Tongue (tissue), 2 donors: ENCODE data around the gene TF. TPM values are rescaled to one million over a fixed set of nuclear protein-coding genes. Genes with fewer than 3 reads are reported as not detected.
"Not testable (repeated sequence)": the region's sequence is repeated elsewhere in the genome, so short reads cannot be mapped to it uniquely, and the experiment has no call there.

Experiments used
- DNase-seq: peaks from one replicate; pipeline ENCODE4 v3.0.0-alpha.2; 2015
- total RNA-seq: library from RNA; depleted of rRNA; stranded (reverse); fragments of >200 nt; gene quantifications from one replicate; pipeline ENCODE4 v1.2.3, GENCODE V29; 2014

The TF gene
- total RNA-seq = 26.7 TPM

DNA sequence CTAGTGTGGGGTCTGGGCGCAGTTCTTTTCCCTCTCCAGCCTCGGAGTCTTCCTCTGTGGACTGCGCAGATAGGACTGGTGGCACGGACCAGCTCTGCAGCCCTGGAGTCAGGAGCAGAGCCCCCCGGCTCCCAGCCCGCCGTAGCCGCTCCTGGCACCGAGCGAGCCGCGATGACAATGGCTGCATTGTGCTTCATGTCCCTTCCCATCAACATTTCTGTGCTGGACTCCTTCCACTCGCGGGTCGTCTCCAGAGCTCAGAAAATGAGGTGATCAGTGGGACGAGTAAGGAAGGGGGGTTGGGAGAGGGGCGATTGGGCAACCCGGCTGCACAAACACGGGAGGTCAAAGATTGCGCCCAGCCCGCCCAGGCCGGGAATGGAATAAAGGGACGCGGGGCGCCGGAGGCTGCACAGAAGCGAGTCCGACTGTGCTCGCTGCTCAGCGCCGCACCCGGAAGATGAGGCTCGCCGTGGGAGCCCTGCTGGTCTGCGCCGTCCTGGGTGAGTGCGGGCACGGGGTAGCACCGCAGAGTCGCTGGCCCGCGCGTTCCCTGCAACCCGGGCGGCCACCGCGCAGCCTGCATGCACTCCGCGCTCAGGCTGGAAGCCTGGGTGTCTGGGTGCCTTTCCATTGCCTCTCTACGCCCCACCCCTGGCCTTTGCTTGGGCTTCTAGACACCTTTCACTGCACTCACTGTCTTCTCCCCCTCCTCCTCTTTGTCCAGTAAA lies at the start of gene TF:
TSS of gene TF (plus strand) at position 413 of the 731 bp plus-strand sequence. CDS start at position 461, 48 bp downstream.
- DNase-seq = peak; percentile 30

DNA sequence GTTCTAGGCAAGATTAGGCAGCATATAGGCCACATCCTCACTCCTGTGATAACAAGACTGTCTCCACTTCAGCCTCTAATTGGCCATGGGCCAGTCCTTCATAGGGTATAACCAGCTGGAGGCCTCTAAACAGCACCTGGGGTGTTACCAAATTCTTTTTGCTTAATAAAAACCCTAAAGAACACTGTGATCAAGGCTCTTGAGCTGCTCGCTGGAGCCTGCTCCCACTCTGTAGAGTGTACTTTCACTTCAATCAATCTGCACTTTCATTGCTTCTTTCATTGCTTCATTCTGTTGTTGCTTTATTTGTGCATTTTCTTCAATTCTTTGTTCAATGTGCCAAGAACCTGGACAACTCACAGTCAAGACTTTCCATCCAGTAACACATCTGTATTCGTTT lies 48.2 kb upstream of the TF start:
- no peak for DNase-seq

DNA sequence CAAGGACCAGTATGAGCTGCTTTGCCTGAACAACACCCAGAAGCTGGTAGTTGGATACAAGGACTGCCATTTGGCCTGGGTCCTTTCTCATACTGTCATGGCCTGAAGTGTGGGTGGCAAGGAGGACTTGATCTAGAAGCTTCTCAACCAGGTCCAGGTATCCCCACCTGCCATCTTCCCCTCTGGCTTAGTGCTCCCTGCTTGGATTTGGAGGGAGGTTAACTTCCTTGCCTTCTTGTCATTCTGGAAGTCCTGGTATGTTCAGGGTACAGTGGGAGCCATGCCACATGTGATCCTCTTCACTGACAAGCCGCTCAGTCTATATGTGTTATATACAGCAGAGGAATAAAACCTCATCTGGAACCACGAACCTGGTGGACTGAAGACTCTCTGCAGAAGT lies 46.7 kb upstream of the TF start:
- no peak for DNase-seq

DNA sequence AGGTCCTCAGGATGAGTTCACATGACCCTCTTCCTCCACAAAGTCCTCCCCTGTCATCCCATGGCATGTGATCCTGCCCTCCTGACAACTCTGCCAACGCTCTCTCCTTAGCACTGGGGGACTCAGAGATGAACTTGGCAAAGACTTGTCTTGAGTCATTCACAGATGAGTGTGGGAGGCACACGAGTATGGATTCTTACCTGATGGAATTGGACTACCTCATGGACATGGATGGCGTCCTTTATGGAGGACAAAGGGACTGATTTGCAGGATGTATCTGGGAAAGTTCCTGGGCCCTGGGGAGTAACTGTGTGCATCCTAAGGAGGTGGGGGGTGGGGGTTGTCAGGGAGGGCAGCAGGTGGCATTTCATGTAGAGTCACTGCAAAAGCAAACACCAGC lies 46.3 kb upstream of the TF start:
- no peak for DNase-seq

DNA sequence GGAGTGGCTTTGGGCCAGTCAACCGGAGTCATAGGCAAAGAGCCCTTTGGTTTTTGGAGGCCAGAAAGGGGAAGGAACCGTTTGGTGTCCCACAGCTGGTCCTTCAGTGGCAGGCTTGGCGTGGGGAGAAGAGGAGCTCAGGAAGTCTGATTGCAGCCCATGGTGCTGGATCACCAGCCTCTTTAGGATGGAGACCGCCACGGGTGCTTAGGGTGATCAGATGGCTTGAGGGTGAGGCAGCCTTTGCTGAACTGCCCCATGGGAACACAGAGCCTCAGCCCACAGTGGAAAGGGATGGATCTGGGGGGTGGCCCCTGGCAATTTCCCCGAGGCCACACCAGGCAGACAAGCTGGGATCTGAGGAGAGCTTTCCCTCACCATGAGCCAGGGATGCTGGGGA lies 45.8 kb upstream of the TF start:
- no peak for DNase-seq

DNA sequence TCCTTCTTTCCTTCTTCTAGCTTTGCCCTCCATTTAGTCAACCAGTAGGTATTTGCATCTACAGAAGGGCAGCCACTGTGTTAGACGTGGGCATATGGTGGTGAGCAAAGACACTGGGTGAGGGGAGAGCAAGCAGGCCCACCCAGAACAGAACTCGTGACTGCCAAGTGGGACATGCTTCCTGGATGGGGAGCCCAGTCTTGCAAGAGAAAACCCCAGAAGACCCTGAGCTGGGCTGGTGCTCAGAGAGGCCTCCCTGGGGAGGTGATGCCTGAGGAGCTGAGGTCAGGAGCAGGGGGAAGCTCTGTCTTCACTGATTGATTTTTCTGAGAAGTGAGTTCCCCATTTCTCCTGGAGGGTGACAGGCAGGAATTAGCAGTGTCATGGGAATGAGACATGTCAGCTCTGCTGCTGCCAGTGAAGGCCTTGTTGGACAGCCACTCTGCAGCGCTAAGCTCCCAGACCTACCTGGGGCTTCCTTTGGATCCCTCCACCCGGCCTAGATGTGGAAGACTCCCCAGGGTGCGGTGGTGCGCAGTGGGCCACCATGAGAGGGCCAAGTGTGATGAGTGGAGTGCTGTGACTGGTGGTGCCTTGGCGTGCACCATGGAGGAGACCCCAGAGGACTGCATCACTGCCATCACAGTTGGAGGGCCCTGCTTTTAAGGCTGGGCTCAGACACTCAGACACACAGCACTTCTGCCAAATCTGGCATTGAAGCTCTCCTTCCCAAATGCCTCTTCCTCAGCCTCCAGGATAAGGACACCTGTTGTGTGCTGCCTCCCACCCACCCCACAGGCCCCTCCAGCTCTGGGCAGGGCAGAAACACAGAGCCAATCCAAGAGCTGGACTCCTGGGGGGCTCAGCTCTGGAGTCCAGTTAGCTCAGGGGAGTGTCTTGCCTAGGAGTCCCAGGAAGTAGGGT lies 44.5 kb upstream of the TF start:
- no peak for DNase-seq

DNA sequence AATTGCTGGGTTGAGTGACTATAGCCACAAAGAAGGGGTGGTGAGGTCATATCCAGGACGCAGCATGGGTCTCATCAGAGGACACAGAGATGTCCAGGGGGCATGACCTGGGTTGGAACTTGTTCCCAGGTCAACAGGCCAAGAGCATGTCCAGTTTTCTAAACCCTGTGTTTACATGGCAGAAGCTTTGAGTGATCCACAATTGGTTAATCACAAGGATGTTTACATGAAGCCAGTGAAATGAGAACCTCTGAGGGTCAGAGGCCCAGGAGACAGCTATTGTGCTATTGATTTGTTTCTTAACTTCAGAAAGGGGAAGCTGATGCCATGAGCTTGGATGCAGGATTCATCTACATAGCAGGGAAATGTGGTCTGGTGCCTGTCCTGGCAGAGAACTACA lies 42.3 kb upstream of the TF start:
- DNase-seq = no peak

DNA sequence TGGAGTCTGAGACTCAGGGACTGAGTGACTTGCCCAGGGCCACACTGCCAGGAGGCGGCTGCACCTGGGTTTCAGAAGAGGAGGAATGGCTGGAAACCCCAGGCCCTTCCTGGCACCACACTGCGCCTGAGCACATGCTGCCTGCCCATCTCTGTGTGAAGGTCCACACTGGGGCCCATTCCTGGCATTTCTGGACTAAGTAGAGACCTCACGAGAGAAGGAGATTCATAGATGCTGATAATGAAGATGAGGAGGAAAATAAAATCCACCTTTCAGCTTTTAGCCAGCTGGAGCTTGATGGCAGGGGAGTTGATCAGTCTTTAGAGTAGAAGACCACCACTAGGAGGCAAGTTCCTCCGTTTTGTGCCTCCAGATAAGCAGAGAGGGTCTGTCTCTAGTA lies 40.2 kb upstream of the TF start:
- no peak for DNase-seq

DNA sequence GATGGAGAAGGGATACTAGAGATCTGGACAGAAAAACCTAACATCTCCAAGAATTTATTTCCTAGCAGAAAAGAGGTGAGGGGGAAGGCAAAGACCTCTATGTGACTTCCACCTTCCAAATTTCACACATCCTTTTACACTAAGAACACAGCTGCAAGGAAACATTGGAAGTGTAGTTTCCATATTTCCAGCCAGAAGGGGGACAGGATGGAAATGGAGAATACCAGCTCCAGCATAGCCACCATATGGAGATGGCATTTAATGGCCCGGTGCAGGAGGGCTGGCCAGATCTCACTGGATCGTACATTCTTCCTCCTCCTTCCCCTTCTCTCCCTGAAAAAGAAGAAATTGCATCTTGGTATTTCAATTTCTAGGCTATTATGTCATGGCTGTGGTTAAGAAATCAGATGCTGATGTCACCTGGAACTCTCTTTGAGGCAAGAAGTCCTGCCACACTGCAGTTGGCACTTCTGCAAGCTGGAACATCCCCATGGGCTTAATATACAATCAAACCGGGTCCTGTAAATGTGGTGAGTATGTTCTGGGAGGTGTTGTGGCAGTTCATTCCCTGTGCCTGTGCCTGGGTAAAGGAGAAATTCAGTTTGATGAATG lies 36.9 kb upstream of the TF start:
- no peak for DNase-seq

DNA sequence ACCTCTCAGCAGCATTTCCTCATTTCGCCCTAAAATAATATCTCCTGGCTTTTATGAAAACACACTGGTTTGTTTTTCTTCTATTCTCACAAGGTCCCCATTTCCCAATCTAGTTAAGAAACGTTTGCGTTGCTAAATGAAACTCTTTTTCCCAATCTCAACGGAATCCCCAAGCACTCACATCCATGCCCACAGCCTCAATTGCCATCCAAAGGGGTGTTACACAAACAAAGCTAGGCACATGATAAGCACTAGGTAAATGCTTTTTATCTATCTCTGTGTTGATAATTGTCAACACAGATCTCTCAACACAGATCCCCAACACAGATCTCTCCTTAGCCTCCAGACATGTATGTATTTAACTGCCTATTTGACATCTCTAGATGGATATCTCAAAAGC lies 35.2 kb upstream of the TF start:
- DNase-seq = no peak

DNA sequence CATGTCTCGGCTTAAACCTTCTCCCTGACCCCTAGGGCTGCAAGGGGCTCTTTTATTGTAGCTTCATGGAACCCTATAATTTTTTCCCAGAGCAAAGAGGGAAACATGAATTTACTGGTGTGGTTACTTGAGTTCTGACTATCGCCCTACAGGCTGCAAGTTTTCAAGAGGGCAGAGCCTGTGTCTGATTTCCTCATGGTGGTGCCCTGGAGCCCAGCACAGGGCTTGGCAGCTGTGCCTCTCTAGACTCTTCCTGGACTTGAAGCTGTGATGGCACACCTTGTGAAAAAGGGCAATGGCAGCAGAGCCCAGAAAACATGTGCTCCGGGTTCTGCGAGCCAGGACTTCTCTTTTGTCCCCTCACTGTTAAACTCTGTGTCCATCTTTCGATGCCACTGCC lies 34.2 kb upstream of the TF start:
- no peak for DNase-seq

DNA sequence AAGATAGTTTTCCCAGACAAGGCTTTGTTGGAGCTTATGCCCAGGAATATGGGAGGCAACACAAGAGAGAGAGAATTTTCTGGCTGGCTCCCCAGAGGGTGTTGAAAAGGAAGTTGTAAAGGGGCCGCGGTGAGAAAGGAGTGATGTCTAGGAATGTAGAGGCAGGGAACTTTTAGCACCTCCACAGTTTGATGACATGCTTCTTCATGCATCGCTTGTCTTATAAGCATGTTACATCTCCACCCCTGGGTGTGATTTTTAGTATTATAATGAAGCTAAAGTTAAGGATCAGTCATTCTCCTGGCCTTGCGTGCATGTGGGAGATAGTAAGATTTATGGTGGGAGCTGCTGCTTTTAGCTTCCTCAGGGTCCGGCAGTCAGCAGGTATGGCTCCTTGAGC lies 32.8 kb upstream of the TF start:
- no peak for DNase-seq

DNA sequence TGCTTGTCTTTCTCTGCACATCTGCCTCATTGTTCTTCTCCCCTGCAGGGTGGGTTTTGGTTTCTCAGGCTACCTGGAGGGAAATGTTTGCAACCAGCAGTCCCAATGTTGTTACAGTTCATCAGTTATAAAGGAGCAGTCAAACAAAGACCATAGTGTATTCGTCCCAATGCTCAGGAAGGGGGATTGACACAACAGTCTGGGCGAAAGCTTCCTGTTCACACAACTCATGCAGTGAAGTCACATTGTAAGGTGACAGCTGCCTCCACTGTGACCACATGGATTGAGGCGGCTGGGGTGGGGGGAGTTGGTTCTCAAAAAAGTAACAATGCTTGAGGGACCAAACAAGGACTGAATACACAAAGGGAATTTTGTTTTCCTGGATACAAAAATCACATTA lies 28.8 kb upstream of the TF start:
- DNase-seq = no peak

DNA sequence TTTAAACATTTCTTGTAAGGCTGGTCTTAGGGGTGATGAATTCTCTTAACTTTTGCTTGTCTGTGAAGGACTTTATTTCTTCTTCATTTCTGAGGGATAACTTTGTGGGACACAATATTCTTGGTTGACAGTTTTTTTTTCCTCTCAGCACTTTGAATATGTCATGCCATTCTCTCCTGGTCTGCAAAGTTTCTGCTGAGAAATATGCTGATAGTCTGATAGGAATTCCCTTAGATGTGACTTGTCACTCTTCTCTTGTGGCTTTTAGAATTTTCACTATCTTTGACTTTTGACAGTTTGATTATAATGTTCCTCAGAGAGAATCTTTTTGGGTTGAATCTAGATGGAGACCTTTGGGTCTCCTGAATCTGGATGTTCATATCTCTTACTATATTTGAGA lies 23.3 kb upstream of the TF start:
- DNase-seq = no peak

DNA sequence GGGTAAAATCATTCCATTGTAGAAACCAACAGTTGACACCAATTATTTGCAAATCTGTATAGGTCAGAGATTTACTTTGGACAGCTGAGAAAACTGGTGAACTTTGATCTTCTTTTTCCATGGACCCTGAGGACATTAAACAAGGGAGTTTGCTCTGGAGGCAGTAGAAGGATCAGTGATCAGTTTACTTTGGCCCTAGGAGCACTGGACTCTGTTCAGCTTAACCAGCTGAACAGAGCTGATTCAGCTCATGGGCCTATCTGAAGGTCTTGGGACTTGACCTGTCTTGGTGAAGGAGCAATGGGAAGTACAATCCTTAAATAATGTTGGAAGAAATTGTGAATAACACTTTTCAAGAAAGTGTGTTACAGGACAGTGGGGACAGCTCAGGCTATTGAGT lies 15.2 kb upstream of the TF start:
- DNase-seq = no peak

DNA sequence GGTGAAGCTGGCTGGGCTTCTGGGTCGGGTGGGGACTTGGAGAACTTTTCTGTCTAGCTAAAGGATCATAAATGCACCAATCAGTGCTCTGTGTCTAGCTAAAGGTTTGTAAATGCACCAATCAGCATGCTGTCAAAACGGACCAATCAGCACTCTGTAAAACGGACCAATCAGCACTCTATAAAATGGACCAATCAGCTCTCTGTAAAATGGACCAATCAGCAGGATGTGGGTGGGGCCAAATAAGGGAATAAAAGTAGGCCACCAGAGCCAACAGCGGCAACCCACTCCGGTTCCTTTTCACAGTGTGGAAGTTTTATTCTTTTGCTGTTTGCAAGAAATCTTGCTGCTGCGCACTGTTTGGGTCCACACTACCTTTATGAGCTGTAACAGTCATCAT lies 14.0 kb upstream of the TF start:
- not testable (repeated sequence) for DNase-seq

DNA sequence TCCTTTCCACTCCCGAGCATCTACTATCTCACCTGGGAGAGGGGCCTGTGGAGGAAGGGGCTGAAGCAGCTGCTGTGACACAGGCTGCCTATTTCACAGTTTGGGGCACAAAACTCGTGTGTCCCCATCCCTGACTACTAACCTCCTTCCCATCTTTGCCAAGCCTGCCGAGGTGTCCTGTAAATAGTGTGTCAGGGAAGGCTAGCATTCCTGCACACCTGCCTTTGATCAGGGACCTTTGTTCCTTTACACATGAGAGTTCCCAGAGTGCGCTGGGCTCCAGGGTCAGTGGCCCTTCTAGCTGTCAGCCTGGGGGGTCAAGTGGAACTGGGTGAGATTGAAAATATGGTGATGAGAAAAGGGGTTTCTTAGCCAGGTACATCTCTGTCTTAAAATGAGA lies 13.0 kb upstream of the TF start:
- DNase-seq = no peak

DNA sequence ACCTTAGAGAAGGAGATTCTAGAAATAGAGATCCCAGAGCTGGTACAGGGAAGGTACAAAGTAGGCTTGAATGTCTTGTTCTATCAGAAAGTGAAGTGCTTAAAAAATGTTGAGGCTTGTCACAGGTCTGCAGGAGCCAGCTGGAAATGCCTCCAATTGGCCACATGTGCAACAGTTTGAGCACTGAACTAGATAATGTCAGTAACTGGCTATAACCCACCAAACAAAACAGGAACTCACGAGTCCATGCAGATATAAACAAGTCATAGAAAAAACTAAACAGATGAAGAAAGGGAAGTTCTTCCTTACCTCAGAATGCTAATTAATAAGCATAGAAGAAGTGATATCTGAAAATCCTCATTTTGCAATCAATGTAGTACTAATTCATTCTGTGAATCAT lies 11.9 kb upstream of the TF start:
- DNase-seq = no peak

DNA sequence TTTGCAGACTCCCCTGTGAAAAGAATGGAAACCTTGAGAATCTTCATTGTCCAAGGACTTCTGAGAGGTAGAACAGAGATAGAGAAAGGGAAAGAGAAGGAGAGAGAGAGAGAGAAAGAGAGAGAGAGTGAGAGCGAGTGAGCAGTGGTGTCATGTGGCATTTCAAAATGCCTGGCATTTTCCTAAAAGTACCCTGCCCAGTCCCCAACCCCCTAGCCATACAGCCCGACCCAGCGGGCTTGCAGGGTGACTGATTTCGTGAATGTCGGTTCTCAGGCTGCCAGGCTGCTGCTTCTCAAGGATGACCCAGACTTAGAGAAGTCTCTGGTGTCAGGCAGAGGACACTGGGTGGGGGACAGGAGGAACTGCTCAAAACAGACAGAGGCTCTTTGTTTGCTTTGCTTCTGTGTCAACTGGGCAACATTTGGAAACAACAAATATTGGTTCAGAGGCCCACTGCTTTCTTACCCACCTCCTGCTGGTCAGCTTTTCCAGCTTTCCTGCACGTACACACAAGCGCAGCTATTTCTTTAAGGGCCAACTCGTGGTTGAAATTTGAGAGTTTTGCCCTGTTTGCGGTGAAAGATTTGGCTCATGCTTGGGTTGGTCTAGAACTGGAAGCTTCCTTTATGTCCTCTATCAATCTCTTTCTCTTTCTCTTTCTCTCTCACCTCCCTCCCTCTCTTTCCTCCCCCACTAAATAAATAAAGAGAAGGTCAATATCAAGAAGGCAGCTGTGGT lies 3.7 kb upstream of the TF start:
- peak; percentile 24 for DNase-seq

DNA sequence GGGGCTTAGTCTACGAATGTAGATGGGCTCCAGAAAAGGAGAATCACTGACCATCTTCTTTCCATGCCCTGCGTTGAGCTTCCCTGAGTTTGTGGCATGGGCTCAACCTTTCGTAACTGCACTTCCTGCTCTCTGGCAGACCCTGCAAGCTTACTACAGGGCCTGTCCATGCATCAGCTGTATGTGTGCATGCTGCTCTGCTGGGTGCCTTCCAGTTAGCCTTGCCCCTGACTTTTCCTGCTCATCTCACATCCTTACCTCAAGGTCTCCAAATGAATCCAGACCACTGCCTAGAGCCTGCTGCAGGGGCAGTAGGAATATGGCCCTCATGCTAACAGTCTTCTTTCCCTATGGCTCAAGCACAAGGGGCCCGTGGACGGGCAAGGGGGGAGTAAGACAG lies 2.0 kb upstream of the TF start:
- no peak for DNase-seq

DNA sequence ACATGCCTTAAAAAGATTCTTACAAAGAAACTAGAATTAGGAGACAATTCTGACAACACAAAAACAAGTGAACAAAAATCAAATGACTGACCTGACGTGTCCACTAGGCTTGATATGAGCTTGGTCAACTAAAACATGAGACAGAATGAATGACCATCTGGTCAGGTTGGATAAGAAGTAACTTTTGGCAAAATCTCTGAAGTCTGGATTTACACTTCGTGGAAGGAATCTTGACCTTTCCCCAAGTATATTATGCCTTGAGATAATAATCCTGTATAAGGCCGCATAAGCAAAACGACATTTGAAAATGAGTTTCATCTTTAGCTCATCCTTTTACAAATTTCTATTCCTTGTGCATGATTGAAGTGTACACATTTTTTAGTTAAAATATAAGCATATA lies 1.1 kb upstream of the TF start:
- no peak for DNase-seq

DNA sequence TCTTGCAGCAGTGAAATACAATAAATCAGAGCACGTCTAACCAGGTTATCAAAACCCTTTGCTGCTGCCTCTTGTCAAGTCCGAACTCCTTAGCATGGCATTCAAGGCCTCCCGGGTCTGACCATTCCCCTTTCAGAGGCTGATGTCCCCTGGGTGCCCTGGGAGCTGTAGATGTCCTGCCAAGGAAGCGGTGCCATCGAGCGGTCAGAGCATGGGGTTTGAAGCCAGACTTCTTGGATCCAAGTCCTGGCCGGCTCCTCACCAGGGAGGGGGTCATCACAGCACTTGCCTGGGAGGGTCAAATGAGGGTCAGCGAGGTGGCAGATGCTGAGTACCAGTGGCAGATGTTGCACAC lies 496 bp downstream of the TF start:
- DNase-seq = no peak

DNA sequence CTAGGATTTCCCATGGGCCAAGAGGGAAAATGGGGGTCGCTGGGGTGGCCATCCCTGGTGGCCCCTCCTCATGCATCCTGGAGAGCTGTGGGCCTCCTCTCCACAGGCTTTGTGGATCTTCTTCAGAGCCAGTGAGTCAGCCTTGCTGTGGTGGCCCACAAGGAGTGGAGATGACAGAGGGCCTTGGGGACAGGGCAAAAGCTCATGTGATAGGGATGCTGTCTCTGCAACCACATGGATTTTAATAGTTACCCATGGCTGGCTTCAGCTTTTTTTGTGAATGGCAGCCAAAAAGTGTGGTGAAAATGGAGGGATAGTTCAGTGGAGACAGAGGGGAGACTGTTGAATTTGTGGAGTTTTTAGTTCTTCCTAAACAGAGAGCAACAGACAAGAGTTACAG lies 1.2 kb downstream of the TF start:
- DNase-seq = no peak
